Endothelial cell of umbilical vein (primary cell): ENCODE measurements around the gene CDKN1A. TPM values are rescaled to one million over a fixed set of nuclear protein-coding genes. Genes with fewer than 3 reads are reported as not detected.

ENCODE experiments used
- BruUV-seq: library from RNA; stranded (reverse); fragments of 400-500 nt; replicated peaks from 2 replicates; lab custom pipeline; 2021; lab: Mats Ljungman, UMichigan
- CTCF ChIA-PET: fragments of 300-600, 350-600 bp; sonication (Branson Sonifier 250); formaldehyde crosslinking; loops from one replicate; lab custom pipeline; 2021; ENCODE audit warnings: antibody characterized with exemption, inconsistent platforms; lab: Charles Lee
- POLR2A ChIA-PET: fragments of 300-600, 350-600 bp; sonication (Branson Sonifier 250); formaldehyde crosslinking; loops from one replicate; lab custom pipeline; 2021; ENCODE audit warnings: antibody characterized with exemption, inconsistent platforms; lab: Charles Lee
- DNase-seq: peaks from one replicate; pipeline ENCODE4 v3.0.0-alpha.2; 2011; ENCODE audit warnings: low read depth, low spot score
- FAIRE-seq: peaks from 2 replicates; lab custom pipeline; 2011; peaks lifted over from hg19 to GRCh38; lab: Jason Lieb, UNC
- H2AFZ ChIP-seq: 2 replicates; pipeline ENCODE4 v1.6.0; 2012; ENCODE audit warnings: low read depth, low read length, control low read depth, inconsistent platforms
- H3K27ac ChIP-seq: 2 replicates; pipeline ENCODE4 v1.5.1; 2011; ENCODE audit warnings: low read depth, mild to moderate bottlenecking, control low read depth, low read length, moderate library complexity; ENCODE audit not compliant: insufficient read depth
- H3K27me3 ChIP-seq, 2 experiments: 2 replicates each; pipeline versions ENCODE4 v1.6.0 to v1.6.1; 2011; ENCODE audit warnings: low read length in 2 of 2, mixed read lengths in 1 of 2; ENCODE audit not compliant: control insufficient read depth in 2 of 2, insufficient read depth in 2 of 2
- H3K36me3 ChIP-seq, 2 experiments: 2 replicates in 1 of 2; 3 replicates in 1 of 2; pipeline ENCODE4 v1.5.1; 2011; ENCODE audit warnings: low read length in 2 of 2, mild to moderate bottlenecking in 1 of 2, moderate library complexity in 1 of 2; ENCODE audit not compliant: control insufficient read depth in 2 of 2, insufficient read depth in 2 of 2; ENCODE audit errors: extremely low read depth in 1 of 2
- H3K4me1 ChIP-seq: 3 replicates; pipeline ENCODE4 v1.5.1; 2011; ENCODE audit warnings: mild to moderate bottlenecking, low read length; ENCODE audit not compliant: control insufficient read depth, insufficient read depth; ENCODE audit errors: extremely low read depth
- H3K4me2 ChIP-seq: 2 replicates; pipeline ENCODE4 v1.6.1; 2011; ENCODE audit warnings: low read length, control low read depth, mixed read lengths; ENCODE audit not compliant: insufficient read depth
- H3K4me3 ChIP-seq, 3 experiments: fragments of 200-600 bp in 1 of 3; sonication (generic), shearing (Covaris generic) in 1 of 3; replicated peaks in 1 of 3; 2 replicates each; pipeline ENCODE4 v1.5.1; 2011 to 2016; ENCODE audit warnings: control low read depth in 3 of 3, low read length in 3 of 3, mild to moderate bottlenecking in 2 of 3, inconsistent platforms in 1 of 3, low read depth in 1 of 3, moderate library complexity in 1 of 3; ENCODE audit not compliant: insufficient read depth in 1 of 3
- H3K79me2 ChIP-seq: 2 replicates; pipeline ENCODE4 v1.6.0; 2012; ENCODE audit warnings: low read length, inconsistent platforms; ENCODE audit not compliant: control insufficient read depth, insufficient read depth
- H3K9ac ChIP-seq: replicated peaks from 2 replicates; pipeline ENCODE3; 2011; ENCODE audit warnings: low read length, control low read depth; ENCODE audit not compliant: insufficient read depth; ENCODE audit errors: extremely low read depth
- H3K9me1 ChIP-seq: replicated peaks from 3 replicates; pipeline ENCODE4 v1.6.0; 2011; ENCODE audit warnings: mild to moderate bottlenecking, low read length; ENCODE audit not compliant: control insufficient read depth, insufficient read depth; ENCODE audit errors: extremely low read depth
- H3K9me3 ChIP-seq: replicated peaks from 2 replicates; pipeline ENCODE4 v1.5.1; 2012; ENCODE audit warnings: low read length, inconsistent platforms; ENCODE audit not compliant: control insufficient read depth, insufficient read depth
- H4K20me1 ChIP-seq: replicated peaks from 2 replicates; pipeline ENCODE3; 2011; ENCODE audit warnings: mild to moderate bottlenecking, low read length; ENCODE audit not compliant: control insufficient read depth, insufficient read depth; ENCODE audit errors: extremely low read depth
- CTCF ChIP-seq, 2 donors: IDR thresholded peaks; 1 replicate in 1 of 2; 2 replicates in 1 of 2; pipeline ENCODE4 v1.5.1; 2011; ENCODE audit warnings: low read length in 2 of 2, mild to moderate bottlenecking in 2 of 2, moderate library complexity in 2 of 2, control low read depth in 1 of 2, inconsistent platforms in 1 of 2, low read depth in 1 of 2; ENCODE audit not compliant: insufficient read depth in 1 of 2; ENCODE audit errors: extremely low read depth in 1 of 2
- EZH2 ChIP-seq: IDR thresholded peaks from 2 replicates; pipeline ENCODE4 v1.6.1; 2012; ENCODE audit warnings: borderline replicate concordance, low read depth, mild to moderate bottlenecking, moderate library complexity, low read length, inconsistent platforms; ENCODE audit not compliant: severe bottlenecking
- GATA2 ChIP-seq: IDR thresholded peaks from 2 replicates; pipeline ENCODE4 v1.7.0; 2011; ENCODE audit warnings: low read depth, mild to moderate bottlenecking, moderate library complexity, mixed read lengths, low read length; ENCODE audit not compliant: insufficient read length, insufficient read depth
- JUN ChIP-seq: IDR thresholded peaks from 2 replicates; pipeline ENCODE4 v1.6.1; 2011; ENCODE audit warnings: borderline replicate concordance, low read depth; ENCODE audit not compliant: insufficient read length, insufficient read depth
- MAX ChIP-seq: IDR thresholded peaks from 2 replicates; pipeline ENCODE4 v1.6.1; 2011; ENCODE audit not compliant: insufficient read depth, insufficient read length
- dilution Hi-C: fragments of 300-500 bp; cut with MboI; formaldehyde crosslinking; loops from one replicate; pipeline ENCODE4 v1.15.0; 2019; ENCODE audit warnings: low sequenced_read_pairs; ENCODE audit not compliant: extremely low pct_ligation_motif_present
- intact Hi-C: fragments of 100-400 bp; cut with micrococcal nuclease; formaldehyde crosslinking; loops from one replicate; pipeline ENCODE4 v1.10.0; 2022
- polyA plus RNA-seq, 4 experiments: library from polyadenylated mRNA; depleted of rRNA in 3 of 4; stranded (reverse) in 3 of 4; unstranded in 1 of 4; fragments of >200 nt; gene quantifications; 2 replicates each; pipeline versions ENCODE4 v1.2.1 to v1.2.3, GENCODE V29; 2011 to 2012; ENCODE audit warnings: missing spikeins in 1 of 4
- total RNA-seq: library from RNA; stranded (reverse); gene quantifications from 2 replicates; pipeline ENCODE4 v1.2.3, GENCODE V29; 2021

Gene CDKN1A
- total and polyA plus RNA-seq, 2 donors (not counting 3 experiments of a cell fraction or from before 2014, with no cell fraction given): 170 to 238 TPM

- H3K4me1 ChIP-seq: no peaks in the 10 kb centered on the region
- no peak overlapping the region for H3K4me3 ChIP-seq
- H3K36me3 ChIP-seq: no peaks in the 10 kb centered on the region
- H3K9me1 ChIP-seq: no peaks in the 10 kb centered on the region
- no peak overlapping the region for H3K4me2 ChIP-seq
- H4K20me1 ChIP-seq: no peaks in the 10 kb centered on the region
- ChIA-PET CTCF (interaction anchor here (0.9 to 2.0 kb wide), 2 partner anchors 23 to 58 kb away, joined by 4 to 5 read pairs; no protein-coding TSS in a partner anchor), POLR2A (no interaction called here)
- H3K79me2 ChIP-seq: no peaks in the 10 kb centered on the region
- intact Hi-C loops: no loop called here
- no peak overlapping the region for H3K27ac ChIP-seq
- FAIRE-seq (no peak), DNase-seq (no peak)
- no peak overlapping the region for H2AFZ ChIP-seq
- BruUV-seq: no TSS peak
- H3K9ac ChIP-seq: no peak overlapping the region
- no peaks in the 10 kb centered on the region for H3K27me3 ChIP-seq
- H3K9me3 ChIP-seq: no peaks in the 10 kb centered on the region
- no peak for TF ChIP-seq JUN
- no peak for TF ChIP-seq EZH2
- TF ChIP-seq MAX: no peak
- TF ChIP-seq GATA2: no peak
- TF ChIP-seq CTCF (IDR thresholded peaks at IDR 0.05; ENCODE audit: extremely low read depth in 1 of 2, insufficient read depth in 1 of 2, low read depth in 1 of 2, low read length in 2 of 2): peak in 1 of 2 donors; percentile 12
- dilution Hi-C loops: no loop called here
These were observed 23.0 kb downstream of the CDKN1A start for GRCh38 chr6:36701401-36701991.
